HG02610 (cell line): ENCODE measurements around the gene USB1.

Experiments
- ATAC-seq: cut with Tn5 transposase; IDR thresholded peaks from one replicate; pipeline ENCODE4 v1.9.1; 2021; ENCODE audit warnings: mild to moderate bottlenecking, moderate library complexity; ENCODE audit not compliant: unreplicated experiment

USB1 gene

GRCh38 chr16:58013201-58013956 lies 12.2 kb downstream of the USB1 start:
- ATAC-seq: no peak

- no peak for ATAC-seq
These were observed 15.7 kb downstream of the USB1 start for GRCh38 chr16:58016840-58017446.

GRCh38 chr16:58018803-58019202 lies 17.6 kb downstream of the USB1 start:
- ATAC-seq: no peak

GRCh38 chr16:58019866-58020538 lies 18.8 kb downstream of the USB1 start:
- ATAC-seq: no peak

- ATAC-seq: no peak
These were observed 19.7 kb downstream of the USB1 start for GRCh38 chr16:58020628-58021521.

- no peak for ATAC-seq
These were observed 20.7 kb downstream of the USB1 start for GRCh38 chr16:58021661-58022551.

- no peak for ATAC-seq
These were observed 21.6 kb downstream of the USB1 start for GRCh38 chr16:58022601-58023371.

- no peak for ATAC-seq
These were observed 23.5 kb downstream of the USB1 start for GRCh38 chr16:58024486-58025350.

GRCh38 chr16:58025351-58026138 lies 24.3 kb downstream of the USB1 start, which contains the start of gene MMP15:
Gene MMP15 (plus strand): TSS chr16:58025754. CDS start chr16:58026351, 597 bp downstream.
- ATAC-seq: peak; percentile 63

GRCh38 chr16:58026139-58026704 lies 25.0 kb downstream of the USB1 start:
- ATAC-seq: no peak

- ATAC-seq: no peak
These were observed 25.5 kb downstream of the USB1 start for GRCh38 chr16:58026705-58027160.

- no peak for ATAC-seq
These were observed 26.1 kb downstream of the USB1 start for GRCh38 chr16:58027161-58027915.

GRCh38 chr16:58027916-58028455 lies 26.8 kb downstream of the USB1 start:
- ATAC-seq: no peak

- no peak for ATAC-seq
These were observed 27.4 kb downstream of the USB1 start for GRCh38 chr16:58028541-58029070.

GRCh38 chr16:58029410-58029809 lies 28.2 kb downstream of the USB1 start:
- no peak for ATAC-seq
